NCI-H1436 (cell line): Measurements from ENCODE around the gene ABL2.
"Not testable (repeated sequence)": the region's sequence is repeated elsewhere in the genome, so short reads cannot be mapped to it uniquely, and the experiment has no call there.

ENCODE experiments used
- DNase-seq: peaks from one replicate; lab custom pipeline; 2025; lab: John Stamatoyannopoulos, UW

ABL2 gene

DNA sequence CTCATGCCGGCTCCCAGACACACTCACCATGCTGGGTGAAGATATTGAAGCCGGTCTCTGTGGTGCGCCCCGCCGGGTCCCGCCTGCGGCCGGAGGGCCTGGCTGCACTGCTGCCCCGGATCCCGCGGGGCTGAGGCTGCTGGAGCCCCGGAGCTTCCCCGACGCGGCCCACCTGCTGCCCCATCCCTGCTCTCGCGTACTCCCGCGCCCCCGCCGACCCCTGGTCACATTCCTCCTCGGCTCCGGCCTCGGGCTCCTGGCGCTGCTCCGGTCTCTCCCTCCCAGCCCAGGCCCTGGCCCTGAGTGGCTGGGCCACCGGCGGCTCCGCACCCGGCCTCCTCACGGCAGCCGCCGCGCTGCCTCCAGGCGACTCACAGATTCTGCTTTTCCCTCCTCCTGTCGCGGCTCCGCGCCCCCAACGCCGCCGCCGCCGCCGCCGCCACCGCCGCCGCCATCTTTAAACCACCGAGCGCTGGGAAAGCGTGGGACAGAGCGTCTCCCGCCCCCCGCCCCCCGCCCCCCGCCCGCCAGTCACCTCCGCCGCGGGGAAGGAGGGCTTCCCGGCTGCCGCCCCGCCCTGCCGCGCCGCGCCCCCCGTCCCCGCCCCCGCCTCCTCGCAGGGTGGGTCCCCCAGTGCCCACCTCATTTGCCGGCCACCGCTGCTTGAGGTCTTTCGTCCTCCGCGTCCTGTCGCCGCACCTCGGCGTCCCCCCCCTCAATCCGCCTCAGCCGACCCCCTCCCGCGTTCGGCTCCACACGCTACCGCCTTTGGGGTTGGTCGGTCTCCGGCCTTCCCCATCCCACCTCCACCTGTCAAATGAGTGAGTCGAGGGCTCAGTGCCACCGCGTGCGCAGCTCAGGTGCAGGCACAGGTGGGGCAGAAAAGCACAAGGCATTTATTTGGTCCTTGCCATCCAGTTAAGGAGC, at the start of gene ABL2:
Gene ABL2, minus strand, starts transcription at position 464 of the 927 bp plus-strand sequence. Its CDS starts 280 bp downstream, at position 184.
- DNase-seq: peak; percentile 50

DNA sequence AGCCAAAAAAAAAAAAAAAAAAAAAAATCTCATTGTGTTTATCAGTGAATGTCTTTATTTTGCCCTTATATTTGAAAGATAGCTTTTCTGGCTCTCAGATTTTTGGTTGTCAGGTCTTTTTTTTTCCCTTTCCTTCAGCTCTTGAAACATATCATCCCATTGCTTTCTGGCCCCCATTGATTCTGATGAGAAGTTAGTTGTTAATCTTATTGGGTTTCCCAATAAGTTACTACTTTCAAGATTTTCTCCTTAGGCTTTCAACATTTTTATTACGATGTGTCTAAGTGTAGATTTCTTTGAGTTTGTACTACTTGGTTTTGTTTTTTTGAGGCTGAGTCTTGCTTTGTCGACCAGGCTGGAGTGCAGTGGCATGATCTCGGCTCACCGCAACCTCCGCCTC, 49.4 kb upstream of the ABL2 start:
- DNase-seq: no peak

DNA sequence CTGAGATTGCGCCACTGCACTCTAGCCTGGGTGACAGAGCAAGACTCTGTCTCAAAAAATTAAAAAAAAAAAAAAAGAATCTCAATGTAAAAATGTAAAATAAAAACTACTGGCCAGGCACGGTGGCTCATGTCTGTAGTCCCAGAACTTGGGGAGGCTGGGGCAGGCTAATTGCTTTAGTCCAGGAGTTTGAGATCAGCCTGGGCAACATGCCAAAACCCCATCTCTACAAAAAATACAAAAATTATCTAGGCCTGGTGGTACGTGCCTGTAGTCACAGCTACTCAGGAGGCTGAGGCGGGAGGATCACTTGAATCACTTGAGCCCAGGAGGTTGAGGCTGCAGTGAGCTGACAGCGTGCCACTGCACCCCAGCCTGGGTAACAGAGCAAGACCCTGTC, 44.9 kb upstream of the ABL2 start:
- not testable (repeated sequence) for DNase-seq

DNA sequence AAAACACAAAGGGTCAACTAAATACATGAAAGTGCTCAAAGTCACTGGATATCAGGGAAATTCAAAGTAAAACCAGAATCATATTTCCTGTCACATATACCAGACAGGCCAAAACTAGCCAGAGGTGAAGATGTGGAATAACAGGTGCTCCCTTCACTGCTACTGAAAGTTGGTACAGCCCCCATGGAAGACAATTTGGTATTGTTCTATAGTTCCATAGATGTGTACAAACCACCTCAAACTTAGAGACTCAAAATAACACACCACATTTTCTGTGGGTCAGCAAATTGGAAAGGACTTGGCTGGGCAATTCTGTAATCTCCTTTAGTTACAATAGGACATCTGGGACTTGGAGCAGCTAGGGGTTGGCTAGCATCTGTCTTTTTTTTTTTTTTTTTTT, 39.6 kb upstream of the ABL2 start:
- no peak for DNase-seq

DNA sequence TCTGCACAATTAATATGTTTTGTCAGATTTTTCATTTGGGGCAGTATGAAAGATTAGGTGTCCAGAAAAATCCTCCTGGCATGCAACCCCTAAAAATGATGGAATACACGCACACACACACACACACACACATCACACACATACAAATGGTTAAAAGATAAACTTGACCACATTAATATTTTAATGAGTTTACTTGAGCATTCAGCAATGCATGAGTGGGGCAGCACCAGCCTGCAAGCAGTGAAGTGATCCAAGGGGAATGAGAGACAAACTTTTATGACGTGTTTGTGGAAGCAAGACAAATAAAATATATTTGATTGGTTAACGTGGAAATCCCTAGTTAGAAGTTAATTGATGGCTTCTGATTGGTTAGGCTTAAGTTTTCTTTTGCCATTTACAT, 35.0 kb upstream of the ABL2 start:
- no peak for DNase-seq

DNA sequence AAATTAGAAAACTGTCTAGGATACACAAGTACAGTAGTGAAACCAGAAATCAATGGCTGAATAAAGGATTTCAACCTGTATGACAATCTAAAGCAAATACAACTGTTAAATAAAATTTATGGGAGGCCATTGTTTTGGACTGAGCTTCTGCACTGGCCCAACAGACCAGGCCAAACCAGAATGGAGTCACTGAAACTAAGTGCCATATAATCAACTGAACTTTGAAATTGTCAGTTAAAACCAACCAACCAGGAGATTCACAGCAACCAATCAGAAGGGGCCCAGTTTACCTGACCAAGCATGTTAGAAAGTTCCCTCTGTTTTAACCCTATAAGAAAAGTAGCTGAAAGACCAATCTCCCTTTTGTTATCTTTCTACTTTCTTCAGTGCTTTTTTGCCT, 33.6 kb upstream of the ABL2 start:
- no peak for DNase-seq

DNA sequence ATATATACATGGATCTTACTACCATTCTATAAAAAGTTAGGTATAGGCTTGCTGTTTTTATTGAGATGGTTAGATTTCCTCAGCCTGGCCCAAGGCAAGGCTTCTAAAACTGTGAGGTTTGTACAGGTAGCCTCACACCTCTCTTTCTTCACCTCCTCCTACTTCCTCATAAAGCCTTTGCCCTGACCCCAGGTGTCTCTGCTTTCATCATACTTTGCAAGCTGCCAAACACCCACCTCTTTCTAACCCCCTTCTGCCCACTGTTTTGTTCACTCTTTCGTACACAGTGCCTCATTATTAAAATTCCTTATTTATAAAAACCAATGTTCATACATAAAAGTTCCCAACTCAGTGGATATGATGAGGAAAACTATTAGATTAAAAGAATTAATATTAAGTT, 32.7 kb upstream of the ABL2 start:
- no peak for DNase-seq

DNA sequence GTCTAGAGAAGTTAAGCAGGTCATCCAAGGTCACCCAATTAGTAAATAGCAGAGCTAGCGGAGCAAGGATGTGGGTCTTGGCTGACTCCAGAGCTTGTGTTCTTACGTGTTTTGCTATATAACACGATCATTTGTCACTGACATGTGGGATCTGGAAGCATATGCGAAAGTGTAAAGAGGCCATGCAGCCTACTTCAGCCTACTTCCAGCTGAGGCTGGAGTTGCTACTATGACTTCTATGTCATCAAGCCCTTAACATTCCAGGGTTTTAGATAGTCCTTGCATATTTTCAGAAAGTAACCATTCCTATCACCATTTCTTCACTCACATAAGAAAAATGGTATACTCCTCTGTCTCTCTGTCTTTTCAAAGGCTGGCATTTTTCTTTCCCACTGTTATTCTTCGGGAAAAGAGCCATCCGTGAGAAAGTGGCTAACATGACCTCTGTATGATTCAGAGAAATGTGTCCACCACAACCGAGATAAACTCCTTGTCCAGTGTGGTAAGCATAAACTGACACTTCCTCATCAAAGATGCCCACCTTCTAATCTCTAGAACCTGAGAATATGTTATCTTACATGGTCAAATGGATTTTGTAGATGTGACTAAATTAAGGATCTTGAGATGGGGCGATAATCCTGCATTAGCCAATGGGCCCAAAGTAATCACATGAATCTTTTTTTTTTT, 24.0 kb upstream of the ABL2 start:
- DNase-seq: no peak

DNA sequence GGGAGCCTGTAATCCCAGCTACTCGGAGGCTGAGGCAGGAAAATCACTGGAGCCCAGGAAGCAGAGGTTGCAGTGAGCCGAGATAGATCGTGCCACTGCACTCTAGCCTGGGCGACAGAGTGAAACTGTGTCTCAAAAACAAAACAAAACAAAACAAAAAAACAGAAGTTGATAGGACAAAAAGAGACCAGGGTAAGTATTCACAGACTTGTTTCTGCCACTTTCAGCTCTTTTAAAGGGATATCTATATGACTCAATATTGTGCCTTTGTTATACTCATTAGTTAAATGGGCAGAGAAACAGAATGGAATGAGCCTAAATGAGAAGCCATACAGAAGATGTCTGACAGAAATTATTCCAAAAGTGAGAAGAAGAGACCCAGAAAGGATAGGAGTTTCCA, 23.1 kb upstream of the ABL2 start:
- no peak for DNase-seq

DNA sequence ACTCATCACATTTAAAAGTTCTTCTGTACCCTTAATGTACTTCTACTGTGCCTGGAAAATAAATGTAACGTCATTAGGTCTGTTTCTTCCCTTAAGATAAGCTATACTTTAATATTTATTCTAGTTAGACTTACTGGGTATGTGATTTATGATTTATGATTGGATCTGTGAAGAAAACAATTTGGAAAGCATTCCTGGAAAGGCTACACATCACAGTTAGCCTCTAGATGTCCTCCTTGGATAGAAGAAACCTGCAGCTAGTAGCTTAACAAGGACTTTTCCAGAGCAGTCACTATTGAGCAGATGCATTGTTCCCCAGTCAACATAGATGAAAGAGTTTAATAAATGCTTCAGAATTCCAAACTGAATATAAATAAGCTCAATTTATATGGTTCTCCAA, 22.2 kb upstream of the ABL2 start:
- DNase-seq: no peak

DNA sequence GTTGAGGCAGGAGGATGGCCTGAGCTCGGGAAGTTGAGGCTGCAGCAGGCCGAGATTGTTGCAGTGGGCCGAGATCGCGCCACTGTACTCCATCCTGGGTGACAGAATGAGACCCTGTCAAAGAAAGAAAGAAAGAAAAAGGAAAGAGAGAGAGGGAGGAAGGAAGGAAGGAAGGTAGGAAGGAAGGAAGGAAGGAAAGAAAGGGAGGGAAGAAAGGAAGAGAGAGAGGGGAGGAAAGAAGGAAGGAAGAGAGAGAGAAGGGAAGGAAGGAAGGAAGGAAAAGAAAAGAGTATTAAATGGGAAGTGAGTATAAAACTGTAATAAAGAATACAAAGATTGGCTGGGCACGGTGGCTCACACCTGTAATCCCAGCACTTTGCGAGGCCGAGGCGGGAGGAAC, 18.4 kb upstream of the ABL2 start:
- DNase-seq: no peak

DNA sequence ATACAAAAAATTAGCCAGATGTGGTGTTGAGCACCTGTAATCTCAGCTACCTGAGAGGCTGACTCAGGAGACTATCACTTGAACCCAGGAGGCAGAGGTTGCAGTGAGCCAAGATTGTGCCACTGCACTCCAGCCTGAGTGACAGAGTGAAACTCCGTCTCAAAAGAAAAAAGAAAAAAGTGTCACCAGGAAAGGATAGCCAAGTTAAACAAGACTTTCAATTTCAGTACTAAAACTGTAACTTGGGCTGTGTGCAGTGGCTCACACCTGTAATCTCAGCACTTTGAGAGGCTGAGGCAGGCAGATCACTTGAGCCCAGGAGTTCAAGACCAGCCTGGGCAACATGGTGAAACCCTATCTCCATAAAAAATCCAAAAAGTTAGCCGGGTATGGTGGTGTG, 15.9 kb upstream of the ABL2 start:
- DNase-seq: not testable (repeated sequence)

DNA sequence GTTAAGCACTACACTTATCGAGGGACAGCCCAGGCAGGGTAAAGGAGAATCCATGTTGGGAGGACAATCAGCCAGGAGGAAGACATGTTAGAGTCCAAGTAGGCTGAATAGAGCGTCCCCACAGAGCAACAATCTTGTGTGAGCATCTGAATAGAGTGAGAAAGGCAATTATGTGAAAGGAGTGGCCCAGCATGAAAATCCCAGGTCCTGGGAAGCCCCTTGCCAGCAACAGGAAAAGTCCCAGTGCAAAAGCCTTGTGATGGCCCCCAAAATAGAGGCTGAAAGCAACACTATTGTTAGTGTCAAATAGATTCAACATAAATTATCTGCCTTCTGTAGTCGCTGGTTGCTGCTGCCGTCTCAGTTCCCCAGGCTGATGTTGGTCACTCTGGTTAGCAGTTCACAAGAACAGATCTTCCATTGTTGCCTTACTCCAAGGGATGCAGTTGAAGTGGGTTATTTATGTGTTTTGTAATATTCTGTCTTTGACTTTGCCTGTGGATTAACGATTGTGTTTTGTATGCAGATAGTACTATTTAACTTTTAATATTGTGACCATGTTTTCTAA, 12.1 kb upstream of the ABL2 start:
- no peak for DNase-seq

DNA sequence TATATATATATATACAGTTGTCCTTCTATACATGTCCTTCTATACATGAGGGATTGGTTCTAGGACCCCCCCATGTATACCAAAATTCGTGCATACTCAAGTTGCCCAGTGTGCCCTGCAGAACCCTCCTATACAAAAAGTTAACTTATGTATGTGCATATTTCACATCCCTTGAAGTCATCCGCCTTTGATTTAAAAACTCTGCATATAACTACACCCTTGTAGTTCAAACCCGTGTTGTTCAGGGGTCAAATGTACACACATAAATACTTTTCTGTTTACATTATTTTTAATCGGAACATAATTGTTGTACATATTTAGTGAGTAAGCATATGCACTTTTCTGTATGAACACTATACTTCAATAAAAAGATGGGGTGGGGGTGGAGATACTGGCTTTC, 7.7 kb upstream of the ABL2 start:
- DNase-seq: no peak

DNA sequence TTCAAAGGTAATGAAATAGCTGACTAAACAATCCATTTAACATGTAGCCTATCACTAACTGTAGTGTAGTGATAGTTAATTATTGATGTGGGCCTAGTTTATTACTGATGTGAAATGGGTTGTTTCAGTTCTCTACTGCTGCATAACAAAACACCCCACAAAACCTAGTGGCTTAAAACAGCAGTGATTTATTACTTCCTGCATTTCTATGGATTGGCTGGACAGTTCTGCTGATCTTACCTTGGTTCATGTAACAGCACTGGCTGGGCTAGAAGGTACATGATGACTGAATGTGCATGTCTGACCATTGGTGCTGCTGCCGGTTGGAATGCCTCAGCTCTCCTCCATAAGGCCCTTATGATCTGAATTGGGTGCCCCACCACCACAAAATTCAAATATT, 5.4 kb upstream of the ABL2 start:
- no peak for DNase-seq

DNA sequence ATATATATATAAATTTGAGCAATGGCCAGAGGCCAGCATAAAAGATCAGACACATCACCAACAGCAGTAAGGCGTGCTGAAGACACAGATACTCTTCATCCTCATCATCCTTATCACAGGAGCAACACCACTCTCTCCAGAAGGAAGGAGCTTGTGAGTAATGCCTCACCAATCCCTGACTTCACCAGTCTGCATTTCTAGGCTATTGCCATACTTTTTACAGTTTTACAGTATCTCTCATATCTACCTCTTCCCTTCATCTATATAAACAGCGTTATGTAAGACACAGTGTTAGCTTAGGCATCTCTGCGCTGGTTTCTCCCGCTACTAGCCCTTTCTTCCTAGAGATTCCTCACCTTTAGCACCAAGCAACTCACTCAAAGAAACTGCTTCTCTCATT, 2.4 kb upstream of the ABL2 start:
- no peak for DNase-seq

DNA sequence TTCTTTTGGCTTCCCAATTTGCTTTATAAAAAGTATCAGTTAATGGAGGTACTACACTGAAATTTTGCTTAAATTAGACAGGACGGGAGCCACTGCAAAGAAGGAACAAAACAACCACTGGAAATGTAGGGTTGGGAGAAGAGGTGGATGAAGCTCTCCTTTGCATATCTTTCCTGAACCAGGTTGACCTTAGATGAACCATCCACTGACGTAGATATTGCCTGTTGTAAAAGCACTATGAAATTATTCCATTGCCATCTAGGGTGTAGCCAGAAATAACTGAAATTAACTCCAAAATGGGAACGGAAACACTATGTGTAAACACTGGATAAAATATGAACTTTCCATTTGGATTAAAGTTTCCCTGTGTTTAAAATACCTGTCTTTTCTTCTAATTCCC, 1.2 kb upstream of the ABL2 start:
- DNase-seq: no peak

DNA sequence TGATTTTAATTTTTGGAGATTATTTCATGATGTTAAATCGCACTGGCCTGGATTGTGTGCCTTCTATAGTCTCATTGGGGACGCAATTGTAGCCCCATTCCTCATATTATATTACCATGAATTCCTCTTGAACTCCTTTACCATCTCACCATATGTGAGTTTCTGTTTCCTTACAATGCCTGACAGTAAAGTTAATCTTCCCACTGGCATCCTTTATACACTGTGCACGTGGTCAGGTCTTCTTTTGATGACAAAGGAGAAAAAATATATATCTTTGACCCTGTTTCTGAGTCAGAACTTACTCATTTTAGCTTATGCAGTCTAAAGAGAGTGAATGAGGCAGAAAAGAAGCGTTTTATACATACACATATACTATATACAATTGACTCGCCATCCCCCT, 774 bp upstream of the ABL2 start:
- DNase-seq: no peak

DNA sequence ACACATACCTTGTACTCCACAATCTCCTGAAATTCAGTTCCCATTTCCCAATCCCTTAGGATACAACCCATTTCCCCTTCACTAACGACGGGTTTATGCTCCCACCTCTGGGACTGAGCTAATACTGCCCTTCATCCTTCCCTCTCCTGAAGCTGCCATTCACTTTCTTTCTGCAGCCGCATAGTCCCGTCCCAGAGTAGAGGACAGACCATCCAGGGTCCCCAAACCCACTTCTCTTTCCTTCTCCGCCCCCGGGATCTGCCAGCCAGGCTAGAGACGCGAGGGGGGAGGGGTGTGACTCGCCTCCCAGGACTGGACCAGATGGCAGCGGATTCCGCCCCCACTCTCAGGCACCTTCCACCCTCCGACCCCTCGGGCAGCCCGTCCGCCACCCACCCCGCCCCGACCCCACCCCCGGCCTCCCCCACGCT, 679 bp downstream of the ABL2 start:
- no peak for DNase-seq

DNA sequence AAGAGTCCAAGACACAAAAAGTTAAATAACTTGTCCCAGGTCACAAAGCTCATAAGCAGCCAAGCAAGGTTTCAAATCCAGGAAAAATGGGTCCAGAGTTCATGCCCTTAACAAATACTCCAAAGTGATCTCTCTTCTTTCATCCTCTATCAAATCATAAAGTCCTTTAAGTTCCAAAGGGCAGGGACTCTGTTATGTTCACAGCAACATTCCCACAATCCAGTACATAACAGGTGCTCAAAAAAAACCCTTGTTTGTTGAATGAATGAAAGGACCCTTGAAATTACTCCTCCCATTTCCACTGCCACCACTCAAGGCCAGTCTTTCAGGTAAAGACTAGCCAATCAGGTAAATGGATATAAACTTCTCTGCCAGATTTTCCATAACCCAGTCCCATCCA, 2.7 kb downstream of the ABL2 start:
- DNase-seq: no peak

DNA sequence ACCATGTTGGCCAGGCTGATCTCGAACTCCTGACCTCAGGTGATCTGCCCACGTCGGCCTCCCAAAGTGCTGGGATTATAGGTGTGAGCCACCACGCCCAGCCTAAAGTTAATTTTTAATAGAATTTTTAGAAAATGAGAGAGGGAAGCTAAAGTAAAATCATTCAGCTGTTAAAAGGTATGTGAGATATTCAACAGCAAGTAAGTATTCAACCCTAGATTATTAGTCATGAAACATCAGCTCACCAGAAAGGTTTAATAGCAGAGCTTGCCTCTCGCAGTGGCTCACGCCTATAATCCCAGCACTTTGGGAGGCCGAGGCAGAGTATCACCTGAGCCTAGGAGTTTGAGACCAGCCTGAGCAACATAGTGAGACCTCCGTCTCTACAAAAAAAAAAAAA, 5.0 kb downstream of the ABL2 start:
- DNase-seq: not testable (repeated sequence)

DNA sequence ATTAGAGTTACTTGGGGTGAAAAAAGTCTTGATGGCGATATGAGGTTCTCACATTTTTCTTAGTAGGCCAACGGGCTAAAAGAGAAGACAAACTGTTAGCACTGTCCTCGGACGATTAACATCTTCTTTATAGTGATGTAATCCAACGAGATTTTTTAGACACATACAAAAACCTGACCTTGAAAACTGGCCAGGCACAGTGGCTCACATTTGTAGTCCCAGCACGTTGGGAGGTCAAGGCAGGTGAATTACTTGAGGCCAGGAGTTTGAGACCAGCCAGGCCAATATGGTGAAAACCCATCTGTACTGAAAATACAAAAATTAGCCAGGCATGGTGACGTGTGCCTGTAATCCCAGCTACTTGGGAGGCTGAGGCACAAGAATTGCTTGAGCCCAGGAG, 8.4 kb downstream of the ABL2 start:
- DNase-seq: not testable (repeated sequence)

DNA sequence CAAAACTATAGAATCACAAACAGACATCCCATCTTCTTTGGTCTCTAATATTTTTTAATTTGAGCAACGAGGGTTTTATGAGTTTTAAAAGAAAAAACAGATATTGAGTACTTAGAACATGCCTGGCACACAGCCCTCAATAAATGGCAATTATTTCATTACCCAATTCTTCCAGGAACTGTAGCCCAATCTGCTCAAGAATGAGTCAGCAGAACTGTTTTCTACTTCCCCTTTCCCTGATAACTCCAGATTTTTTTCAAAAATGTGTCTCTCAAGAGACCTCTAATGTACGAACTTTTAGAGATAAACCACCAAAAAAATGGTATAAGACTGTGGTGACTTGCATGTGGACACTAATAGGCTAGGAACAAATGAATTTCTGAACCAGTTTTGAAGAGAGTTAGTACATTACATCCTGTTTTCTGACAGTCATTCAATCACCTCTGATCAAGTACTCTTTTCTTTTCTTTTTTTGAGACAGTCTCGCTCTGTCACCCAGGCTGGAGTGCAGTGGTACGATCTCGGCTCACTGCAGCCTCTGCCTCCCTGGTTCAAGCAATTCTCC, 11.5 kb downstream of the ABL2 start:
- DNase-seq: no peak
